Measurements from ENCODE around the gene HLCS.

- TF ChIP-seq POLR2AphosphoS5 (IDR thresholded peaks at IDR 0.05; ENCODE audit: low read depth, low read length), result no peak
- TF ChIP-seq TAF1 (IDR thresholded peaks at IDR 0.05; ENCODE audit: borderline replicate concordance, low read depth, low read length), result no peak
Observed at GRCh38 chr21:36791695-36792470, 174.6 kb downstream of the HLCS start.

Measured in GM12892 (cell line).